Measurements from ENCODE around the gene NEK6.

- TF ChIP-seq POLR2A (IDR thresholded peaks at IDR 0.05; ENCODE audit: low read length) (no peak), GATA1 (IDR thresholded peaks at IDR 0.05; ENCODE audit: low read depth, low read length) (no peak)
These were observed 131.6 kb downstream of the NEK6 start for GRCh38 chr9:124389146-124389939.
